ENCODE measurements around the gene ADAMTS5. TPM values are rescaled to one million over a fixed set of nuclear protein-coding genes. Genes with fewer than 3 reads are reported as not detected.

Gene ADAMTS5
- total RNA-seq, 1 donor from 2014 or later: 15.7 TPM

DNA sequence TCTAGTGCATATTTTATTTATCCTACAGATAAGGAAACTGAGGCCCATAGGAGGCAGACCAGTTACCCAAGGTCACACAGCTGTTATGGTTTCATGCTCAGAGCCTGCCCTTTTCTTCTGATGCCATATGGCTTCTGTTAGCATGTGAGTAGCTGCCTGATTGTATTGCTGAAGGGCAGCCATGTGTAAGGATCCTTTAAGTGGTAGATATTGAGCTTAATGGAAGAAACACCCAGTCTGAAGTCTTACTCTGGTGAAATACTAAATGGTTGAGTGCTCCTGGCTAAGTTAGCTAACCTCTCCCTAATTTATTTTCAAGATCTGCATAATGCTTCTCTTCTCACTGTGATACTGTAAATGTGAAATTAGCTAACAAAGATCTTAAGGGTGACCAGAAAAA lies 30.9 kb downstream of the ADAMTS5 start:
- Histone ChIP-seq H3K4me3 (ENCODE audit: low read length in 3 of 3) (no peak overlapping the region), H3K9me3 (ENCODE audit: control insufficient read depth in 3 of 3, low read length in 3 of 3) (no peaks in the 10 kb centered on the region), H3K27ac (ENCODE audit: low read depth, low read length) (no peak overlapping the region), H3K9ac (ENCODE audit: low read depth in 1 of 3, low read length in 3 of 3) (no peak overlapping the region), H3K36me3 (ENCODE audit: control insufficient read depth in 3 of 3, insufficient read depth in 3 of 3, low read length in 3 of 3) (peaks cover 0 to 7% (median 0%) of the 10 kb centered on the region in 3 donors), H3K4me1 (ENCODE audit: control insufficient read depth in 3 of 3, insufficient read depth in 3 of 3, low read length in 3 of 3) (peaks cover 0 to 8% (median 0%) of the 10 kb centered on the region in 3 donors), H3K27me3 (ENCODE audit: control insufficient read depth in 3 of 3, insufficient read depth in 3 of 3, low read length in 3 of 3) (no peaks in the 10 kb centered on the region)

DNA sequence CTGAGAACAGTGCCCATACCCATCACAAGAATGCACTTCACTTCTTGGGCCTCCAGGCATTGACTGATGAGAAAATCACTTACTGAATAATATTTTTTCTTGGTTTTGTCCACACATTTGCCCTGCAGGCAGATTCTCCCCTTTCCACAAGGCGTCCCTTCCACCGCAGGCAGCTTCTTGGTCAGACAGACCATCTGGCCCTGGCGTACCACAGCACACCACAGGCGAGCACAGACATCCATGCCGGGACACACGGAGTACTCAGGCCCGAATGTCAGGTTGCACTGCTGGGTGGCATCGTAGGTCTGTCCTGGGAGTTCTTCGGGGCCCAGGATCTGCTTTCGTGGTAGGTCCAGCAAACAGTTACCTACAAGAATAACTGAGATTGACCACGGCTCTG lies 32.5 kb downstream of the ADAMTS5 start:
- no peak overlapping the region for H3K9ac ChIP-seq (ENCODE audit: low read depth in 1 of 3, low read length in 3 of 3)
- no peaks in the 10 kb centered on the region for H3K27me3 ChIP-seq (ENCODE audit: control insufficient read depth in 3 of 3, insufficient read depth in 3 of 3, low read length in 3 of 3)
- H3K36me3 ChIP-seq (ENCODE audit: control insufficient read depth in 3 of 3, insufficient read depth in 3 of 3, low read length in 3 of 3): peaks cover 0 to 7% (median 0%) of the 10 kb centered on the region in 3 donors
- H3K27ac ChIP-seq (ENCODE audit: low read depth, low read length): no peak overlapping the region
- peaks cover 0 to 3% (median 0%) of the 10 kb centered on the region in 3 donors for H3K4me1 ChIP-seq (ENCODE audit: control insufficient read depth in 3 of 3, insufficient read depth in 3 of 3, low read length in 3 of 3)
- no peak overlapping the region for H3K4me3 ChIP-seq (ENCODE audit: low read length in 3 of 3)
- no peaks in the 10 kb centered on the region for H3K9me3 ChIP-seq (ENCODE audit: control insufficient read depth in 3 of 3, low read length in 3 of 3)

DNA sequence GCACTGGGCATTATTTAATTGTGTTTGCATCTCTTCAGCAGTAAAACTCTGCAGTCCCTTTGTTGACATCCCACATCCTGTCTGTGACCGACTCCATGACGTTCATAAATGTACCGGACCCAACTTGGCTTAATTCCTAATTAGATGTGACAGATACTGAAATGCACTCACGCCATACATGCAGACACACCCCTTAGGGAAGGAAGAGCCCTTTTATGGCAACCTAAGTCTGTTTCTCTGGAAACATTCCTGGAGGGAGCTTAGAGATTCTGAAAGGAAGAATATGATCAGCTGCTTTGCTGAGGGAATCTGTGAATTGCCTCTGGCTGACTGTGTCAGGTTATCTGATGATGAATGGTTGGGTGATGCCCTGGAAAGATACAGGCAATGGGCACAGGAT lies 33.4 kb downstream of the ADAMTS5 start:
- Histone ChIP-seq H3K4me3 (ENCODE audit: low read length in 3 of 3) (no peak overlapping the region), H3K36me3 (ENCODE audit: control insufficient read depth in 3 of 3, insufficient read depth in 3 of 3, low read length in 3 of 3) (peaks cover 0 to 9% (median 0%) of the 10 kb centered on the region in 3 donors), H3K9ac (ENCODE audit: low read depth in 1 of 3, low read length in 3 of 3) (no peak overlapping the region), H3K27me3 (ENCODE audit: control insufficient read depth in 3 of 3, insufficient read depth in 3 of 3, low read length in 3 of 3) (no peaks in the 10 kb centered on the region), H3K27ac (ENCODE audit: low read depth, low read length) (no peak overlapping the region), H3K9me3 (ENCODE audit: control insufficient read depth in 3 of 3, low read length in 3 of 3) (no peaks in the 10 kb centered on the region), H3K4me1 (ENCODE audit: control insufficient read depth in 3 of 3, insufficient read depth in 3 of 3, low read length in 3 of 3) (no peaks in the 10 kb centered on the region)

DNA sequence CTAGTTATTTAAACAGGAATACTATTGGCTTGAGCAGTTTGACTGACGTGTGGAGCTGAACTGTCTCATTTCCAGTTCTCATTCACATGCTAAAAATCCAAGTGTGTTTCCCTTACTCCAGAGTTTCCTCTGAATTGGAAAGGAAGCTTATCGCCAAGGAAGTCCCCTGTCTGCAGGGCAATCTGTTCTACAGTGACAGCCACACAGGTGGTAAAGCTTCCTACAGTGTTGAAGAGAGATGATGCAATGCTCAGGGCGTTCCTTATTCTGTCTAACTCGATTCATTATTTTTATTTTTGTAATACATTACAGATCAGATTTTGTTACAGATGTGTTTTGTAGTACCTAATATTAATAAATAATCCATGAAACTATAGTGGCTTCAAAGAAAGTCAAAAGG lies 41.3 kb downstream of the ADAMTS5 start:
- Histone ChIP-seq H3K4me3 (ENCODE audit: low read length in 3 of 3) (no peak overlapping the region), H3K27me3 (ENCODE audit: control insufficient read depth in 3 of 3, insufficient read depth in 3 of 3, low read length in 3 of 3) (no peaks in the 10 kb centered on the region), H3K9ac (ENCODE audit: low read depth in 1 of 3, low read length in 3 of 3) (no peak overlapping the region), H3K36me3 (ENCODE audit: control insufficient read depth in 3 of 3, insufficient read depth in 3 of 3, low read length in 3 of 3) (peaks cover 0 to 12% (median 0%) of the 10 kb centered on the region in 3 donors), H3K4me1 (ENCODE audit: control insufficient read depth in 3 of 3, insufficient read depth in 3 of 3, low read length in 3 of 3) (no peaks in the 10 kb centered on the region), H3K27ac (ENCODE audit: low read depth, low read length) (no peak overlapping the region), H3K9me3 (ENCODE audit: control insufficient read depth in 3 of 3, low read length in 3 of 3) (no peaks in the 10 kb centered on the region)

- Histone ChIP-seq H3K4me1 (ENCODE audit: control insufficient read depth in 3 of 3, insufficient read depth in 3 of 3, low read length in 3 of 3) (no peaks in the 10 kb centered on the region), H3K36me3 (ENCODE audit: control insufficient read depth in 3 of 3, insufficient read depth in 3 of 3, low read length in 3 of 3) (peaks cover 0 to 12% (median 0%) of the 10 kb centered on the region in 3 donors), H3K9ac (ENCODE audit: low read depth in 1 of 3, low read length in 3 of 3) (no peak overlapping the region), H3K27ac (ENCODE audit: low read depth, low read length) (no peak overlapping the region), H3K9me3 (ENCODE audit: control insufficient read depth in 3 of 3, low read length in 3 of 3) (no peaks in the 10 kb centered on the region), H3K27me3 (ENCODE audit: control insufficient read depth in 3 of 3, insufficient read depth in 3 of 3, low read length in 3 of 3) (no peaks in the 10 kb centered on the region), H3K4me3 (ENCODE audit: low read length in 3 of 3) (no peak overlapping the region)
These were observed 41.8 kb downstream of the ADAMTS5 start for GRCh38 chr21:26925122-26925521.

DNA sequence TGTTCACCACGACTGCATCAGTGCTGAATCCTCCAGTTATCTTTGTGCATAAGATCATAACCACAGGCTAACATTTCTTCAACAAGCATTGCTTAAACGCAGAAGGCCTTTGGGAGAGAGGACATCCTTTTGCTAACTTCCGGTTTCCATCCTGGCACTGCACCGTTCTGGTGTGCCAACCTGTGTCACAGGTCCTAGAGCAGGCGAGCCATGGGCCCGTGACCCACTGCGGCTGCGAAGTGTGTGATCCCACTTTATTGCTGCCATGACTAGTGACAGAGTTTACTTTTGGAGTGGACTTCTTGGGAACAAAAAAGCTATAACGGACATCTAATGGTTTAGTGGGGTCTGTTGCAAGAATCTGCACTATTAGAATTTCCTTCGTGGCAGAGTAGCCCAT lies 42.9 kb downstream of the ADAMTS5 start:
- Histone ChIP-seq H3K36me3 (ENCODE audit: control insufficient read depth in 3 of 3, insufficient read depth in 3 of 3, low read length in 3 of 3) (peaks cover 0 to 10% (median 0%) of the 10 kb centered on the region in 3 donors), H3K9ac (ENCODE audit: low read depth in 1 of 3, low read length in 3 of 3) (no peak overlapping the region), H3K27ac (ENCODE audit: low read depth, low read length) (no peak overlapping the region), H3K4me1 (ENCODE audit: control insufficient read depth in 3 of 3, insufficient read depth in 3 of 3, low read length in 3 of 3) (no peaks in the 10 kb centered on the region), H3K4me3 (ENCODE audit: low read length in 3 of 3) (no peak overlapping the region), H3K9me3 (ENCODE audit: control insufficient read depth in 3 of 3, low read length in 3 of 3) (no peaks in the 10 kb centered on the region), H3K27me3 (ENCODE audit: control insufficient read depth in 3 of 3, insufficient read depth in 3 of 3, low read length in 3 of 3) (no peaks in the 10 kb centered on the region)

DNA sequence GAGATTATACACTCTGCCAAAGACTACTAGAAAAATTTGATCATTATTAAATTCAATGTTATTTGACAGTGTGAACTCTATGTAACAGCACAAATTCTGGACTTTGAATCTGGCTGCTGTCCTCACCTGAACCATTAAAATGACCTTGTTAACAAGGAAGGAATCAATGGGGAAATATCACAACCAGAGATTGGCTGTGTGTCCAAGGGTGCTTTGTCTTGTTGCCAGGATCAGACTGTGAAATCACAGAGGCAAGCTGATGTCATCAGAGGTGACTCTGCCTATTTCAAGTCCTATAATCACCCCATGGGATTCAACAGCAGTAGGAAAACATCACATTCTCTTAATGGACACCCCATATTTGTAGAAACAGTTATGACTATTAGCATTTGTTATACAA lies 46.8 kb downstream of the ADAMTS5 start:
- no peak overlapping the region for H3K4me3 ChIP-seq (ENCODE audit: low read length in 3 of 3)
- no peaks in the 10 kb centered on the region for H3K4me1 ChIP-seq (ENCODE audit: control insufficient read depth in 3 of 3, insufficient read depth in 3 of 3, low read length in 3 of 3)
- no peaks in the 10 kb centered on the region for H3K9me3 ChIP-seq (ENCODE audit: control insufficient read depth in 3 of 3, low read length in 3 of 3)
- H3K27ac ChIP-seq (ENCODE audit: low read depth, low read length): no peak overlapping the region
- no peaks in the 10 kb centered on the region for H3K27me3 ChIP-seq (ENCODE audit: control insufficient read depth in 3 of 3, insufficient read depth in 3 of 3, low read length in 3 of 3)
- H3K36me3 ChIP-seq (ENCODE audit: control insufficient read depth in 3 of 3, insufficient read depth in 3 of 3, low read length in 3 of 3): peaks cover 0 to 8% (median 0%) of the 10 kb centered on the region in 3 donors
- H3K9ac ChIP-seq (ENCODE audit: low read depth in 1 of 3, low read length in 3 of 3): no peak overlapping the region

GRCh38 chr21:26918323-26919079 lies 48.4 kb downstream of the ADAMTS5 start:
- no peaks in the 10 kb centered on the region for H3K4me1 ChIP-seq (ENCODE audit: control insufficient read depth in 3 of 3, insufficient read depth in 3 of 3, low read length in 3 of 3)
- no peak overlapping the region for H3K4me3 ChIP-seq (ENCODE audit: low read length in 3 of 3)
- peaks cover 0 to 8% (median 0%) of the 10 kb centered on the region in 3 donors for H3K9me3 ChIP-seq (ENCODE audit: control insufficient read depth in 3 of 3, low read length in 3 of 3)
- H3K27me3 ChIP-seq (ENCODE audit: control insufficient read depth in 3 of 3, insufficient read depth in 3 of 3, low read length in 3 of 3): no peaks in the 10 kb centered on the region
- no peak overlapping the region for H3K9ac ChIP-seq (ENCODE audit: low read depth in 1 of 3, low read length in 3 of 3)
- no peak overlapping the region for H3K27ac ChIP-seq (ENCODE audit: low read depth, low read length)
- H3K36me3 ChIP-seq (ENCODE audit: control insufficient read depth in 3 of 3, insufficient read depth in 3 of 3, low read length in 3 of 3): no peaks in the 10 kb centered on the region

GRCh38 chr21:26916799-26917198 lies 50.1 kb downstream of the ADAMTS5 start:
- Histone ChIP-seq H3K27me3 (ENCODE audit: control insufficient read depth in 3 of 3, insufficient read depth in 3 of 3, low read length in 3 of 3) (no peaks in the 10 kb centered on the region), H3K9ac (ENCODE audit: low read depth in 1 of 3, low read length in 3 of 3) (no peak overlapping the region), H3K27ac (ENCODE audit: low read depth, low read length) (no peak overlapping the region), H3K4me3 (ENCODE audit: low read length in 3 of 3) (no peak overlapping the region), H3K36me3 (ENCODE audit: control insufficient read depth in 3 of 3, insufficient read depth in 3 of 3, low read length in 3 of 3) (no peaks in the 10 kb centered on the region), H3K9me3 (ENCODE audit: control insufficient read depth in 3 of 3, low read length in 3 of 3) (peaks cover 0 to 9% (median 0%) of the 10 kb centered on the region in 3 donors), H3K4me1 (ENCODE audit: control insufficient read depth in 3 of 3, insufficient read depth in 3 of 3, low read length in 3 of 3) (no peaks in the 10 kb centered on the region)

DNA sequence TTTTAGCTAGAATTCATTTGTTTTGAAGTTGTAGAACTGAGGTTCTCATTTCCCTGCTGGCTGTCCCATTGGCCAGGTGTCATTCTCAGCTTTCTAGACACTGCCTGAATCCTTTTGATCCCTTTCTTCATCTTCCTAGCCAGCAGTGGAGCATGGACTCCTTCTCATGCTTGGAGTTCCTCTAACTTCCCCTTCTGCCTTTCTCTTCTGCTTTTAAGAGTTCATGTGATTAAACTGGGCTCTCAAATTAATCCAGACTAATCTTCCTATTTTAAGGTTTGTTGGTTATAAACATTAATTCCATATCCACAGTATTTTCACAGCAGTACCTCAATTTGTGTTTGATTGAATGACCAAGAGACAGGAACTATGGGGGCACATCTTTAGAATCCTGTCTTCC lies 52.3 kb downstream of the ADAMTS5 start:
- Histone ChIP-seq H3K27me3 (ENCODE audit: control insufficient read depth in 3 of 3, insufficient read depth in 3 of 3, low read length in 3 of 3) (no peaks in the 10 kb centered on the region), H3K4me3 (ENCODE audit: low read length in 3 of 3) (no peak overlapping the region), H3K9ac (ENCODE audit: low read depth in 1 of 3, low read length in 3 of 3) (no peak overlapping the region), H3K27ac (ENCODE audit: low read depth, low read length) (no peak overlapping the region), H3K36me3 (ENCODE audit: control insufficient read depth in 3 of 3, insufficient read depth in 3 of 3, low read length in 3 of 3) (no peaks in the 10 kb centered on the region), H3K9me3 (ENCODE audit: control insufficient read depth in 3 of 3, low read length in 3 of 3) (peaks cover 0 to 9% (median 0%) of the 10 kb centered on the region in 3 donors), H3K4me1 (ENCODE audit: control insufficient read depth in 3 of 3, insufficient read depth in 3 of 3, low read length in 3 of 3) (no peaks in the 10 kb centered on the region)
